Neural cell (in vitro differentiated cells): ENCODE results near the gene CCDC40. TPM values are rescaled to one million over a fixed set of nuclear protein-coding genes. Genes with fewer than 3 reads are reported as not detected.

Source experiments
- H2AFZ ChIP-seq: fragments of 200-600, 300-800 bp; sonication (generic), shearing (Covaris generic); 2 replicates; pipeline ENCODE4 v1.6.0; 2014; ENCODE audit warnings: low read depth, mild to moderate bottlenecking, antibody characterized with exemption, low read length, moderate library complexity
- H3F3A ChIP-seq: fragments of 200-600 bp; shearing (Covaris generic); 2 replicates; pipeline ENCODE4 v1.6.1; 2016; ENCODE audit warnings: mild to moderate bottlenecking, moderate library complexity, mixed read lengths, antibody characterized with exemption, low read length; ENCODE audit not compliant: insufficient read depth, poor library complexity, severe bottlenecking
- H3K27ac ChIP-seq: fragments of 200-600, 300-800 bp; sonication (generic), shearing (Covaris generic); 2 replicates; pipeline ENCODE4 v1.5.1; 2014; ENCODE audit warnings: mild to moderate bottlenecking, low read length, moderate library complexity
- H3K27me3 ChIP-seq: fragments of 300-800, 200-600 bp; sonication (generic), shearing (Covaris generic); 2 replicates; pipeline ENCODE4 v1.6.0; 2014; ENCODE audit warnings: mild to moderate bottlenecking, low read depth, low read length, moderate library complexity; ENCODE audit not compliant: insufficient read depth
- H3K36me3 ChIP-seq: fragments of 300-800, 200-600 bp; sonication (generic), shearing (Covaris generic); 2 replicates; pipeline ENCODE4 v1.5.1; 2014; ENCODE audit warnings: mild to moderate bottlenecking, antibody characterized with exemption, low read length, moderate library complexity; ENCODE audit not compliant: insufficient read depth
- H3K4me2 ChIP-seq: fragments of 300-800, 200-600 bp; sonication (generic), shearing (Covaris generic); 2 replicates; pipeline ENCODE4 v1.6.0; 2014; ENCODE audit warnings: mild to moderate bottlenecking, low read length
- H3K4me3 ChIP-seq: fragments of 300-800, 200-600 bp; sonication (generic), shearing (Covaris generic); 2 replicates; pipeline ENCODE4 v1.5.1; 2014; ENCODE audit warnings: mild to moderate bottlenecking, low read length, moderate library complexity
- H3K79me2 ChIP-seq: fragments of 200-600 bp; shearing (Covaris generic); replicated peaks from 2 replicates; pipeline ENCODE4 v1.6.0; 2014; ENCODE audit warnings: mild to moderate bottlenecking, low read length, moderate library complexity; ENCODE audit not compliant: insufficient read depth
- H3K9ac ChIP-seq: fragments of 300-800, 200-600 bp; sonication (generic), shearing (Covaris generic); 2 replicates; pipeline ENCODE4 v1.6.1; 2016; ENCODE audit warnings: mild to moderate bottlenecking, low read length, mixed read lengths
- H3K9me2 ChIP-seq: fragments of 200-600 bp; shearing (Covaris generic); 2 replicates; pipeline ENCODE4 v1.6.1; 2016; ENCODE audit warnings: mild to moderate bottlenecking, low read length, mixed read lengths; ENCODE audit not compliant: insufficient read depth
- H3K9me3 ChIP-seq: fragments of 200-600, 300-800 bp; sonication (generic), shearing (Covaris generic); 2 replicates; pipeline ENCODE4 v1.6.1; 2016; ENCODE audit warnings: mild to moderate bottlenecking, mixed run types, low read length, moderate library complexity, mixed read lengths
- H4K20me1 ChIP-seq: fragments of 200-600 bp; shearing (Covaris generic); 2 replicates; pipeline ENCODE4 v1.6.1; 2016; ENCODE audit warnings: mild to moderate bottlenecking, mixed run types; ENCODE audit not compliant: insufficient read depth
- EP300 ChIP-seq: fragments of 450-650 bp; conservative IDR thresholded peaks from 2 replicates; pipeline ENCODE4 v1.6.1; 2014; ENCODE audit warnings: antibody characterized with exemption, mild to moderate bottlenecking, moderate library complexity; ENCODE audit not compliant: poor library complexity, severe bottlenecking
- EZH2 ChIP-seq: fragments of 200-600, 300-800 bp; shearing (Covaris generic), sonication (generic); IDR thresholded peaks from 2 replicates; pipeline ENCODE4 v1.6.1; 2014; ENCODE audit warnings: antibody characterized with exemption, low read length, borderline replicate concordance, mild to moderate bottlenecking; ENCODE audit not compliant: insufficient read depth, poor library complexity, severe bottlenecking
- MXI1 ChIP-seq: fragments of 450-650 bp; conservative IDR thresholded peaks from 2 replicates; pipeline ENCODE4 v1.6.1; 2014; ENCODE audit warnings: antibody characterized with exemption, mild to moderate bottlenecking; ENCODE audit not compliant: poor library complexity, severe bottlenecking
- POLR2AphosphoS5 ChIP-seq: IDR thresholded peaks from 2 replicates; pipeline ENCODE4 v1.6.1; 2012
- RAD21 ChIP-seq: fragments of 450-650 bp; conservative IDR thresholded peaks from 2 replicates; pipeline ENCODE4 v1.6.1; 2014; ENCODE audit warnings: antibody characterized with exemption, mild to moderate bottlenecking, moderate library complexity
- SMC3 ChIP-seq: fragments of 450-650 bp; conservative IDR thresholded peaks from 2 replicates; pipeline ENCODE4 v1.6.1; 2014; ENCODE audit warnings: antibody characterized with exemption, mild to moderate bottlenecking, moderate library complexity; ENCODE audit not compliant: poor library complexity
- TAF1 ChIP-seq: IDR thresholded peaks from 2 replicates; pipeline ENCODE4 v1.6.1; 2012; ENCODE audit warnings: low read depth
- polyA plus RNA-seq: library from polyadenylated mRNA; depleted of rRNA; stranded (reverse); fragments of >200 nt; gene quantifications from 2 replicates; pipeline ENCODE4 v1.2.3, GENCODE V29; 2014
- TF ChIP-seq, protein P1 (sequence below): fragments of 450-650 bp; IDR thresholded peaks from 2 replicates; pipeline ENCODE4 v1.5.1; 2014; ENCODE audit warnings: antibody characterized with exemption, mild to moderate bottlenecking, moderate library complexity; ENCODE audit not compliant: poor library complexity, severe bottlenecking
- TF ChIP-seq, protein P2 (sequence below): IDR thresholded peaks from 2 replicates; pipeline ENCODE4 v1.6.1; 2012; ENCODE audit warnings: borderline replicate concordance

Gene CCDC40
- polyA plus RNA-seq, 1 donor from 2014 or later: 5.5 TPM

- Histone ChIP-seq H3K27me3 (no peaks in the 10 kb centered on the region), H3K4me2 (no peak overlapping the region), H3K4me3 (no peak overlapping the region)
Observed at GRCh38 chr17:79997011-79997660, 39.3 kb upstream of the CCDC40 start.

DNA sequence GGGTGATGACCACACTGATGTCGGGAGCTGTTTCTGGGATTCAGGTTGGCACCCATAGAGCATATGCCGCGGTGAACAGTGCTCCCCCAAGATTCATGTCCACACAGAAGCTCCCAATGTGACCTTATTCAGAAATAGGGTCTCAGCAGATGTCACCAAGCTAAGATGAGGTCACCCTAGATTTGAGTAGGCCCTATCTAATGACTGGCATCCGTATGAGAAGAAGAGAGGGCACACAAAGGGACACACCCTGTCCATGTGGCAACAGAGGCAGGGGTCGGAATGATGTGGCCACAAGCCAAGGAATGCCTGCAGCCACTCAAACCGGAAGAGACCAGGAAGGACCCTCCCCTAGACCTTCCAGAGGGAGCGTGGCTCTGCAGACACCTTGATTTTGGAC is 36.3 kb upstream of the CCDC40 start:
- H3F3A ChIP-seq: no peaks in the 10 kb centered on the region
- no peak overlapping the region for H2AFZ ChIP-seq
- H3K9me3 ChIP-seq: no peaks in the 10 kb centered on the region
- no peak overlapping the region for H3K4me3 ChIP-seq
- H3K9me2 ChIP-seq: no peaks in the 10 kb centered on the region
- H3K9ac ChIP-seq: no peak overlapping the region
- TF ChIP-seq SMC3 (no peak), POLR2AphosphoS5 (no peak), EP300 (no peak), TAF1 (no peak), MXI1 (no peak), EZH2 (no peak), RAD21 (no peak)
- TF ChIP-seq, protein P1, sequence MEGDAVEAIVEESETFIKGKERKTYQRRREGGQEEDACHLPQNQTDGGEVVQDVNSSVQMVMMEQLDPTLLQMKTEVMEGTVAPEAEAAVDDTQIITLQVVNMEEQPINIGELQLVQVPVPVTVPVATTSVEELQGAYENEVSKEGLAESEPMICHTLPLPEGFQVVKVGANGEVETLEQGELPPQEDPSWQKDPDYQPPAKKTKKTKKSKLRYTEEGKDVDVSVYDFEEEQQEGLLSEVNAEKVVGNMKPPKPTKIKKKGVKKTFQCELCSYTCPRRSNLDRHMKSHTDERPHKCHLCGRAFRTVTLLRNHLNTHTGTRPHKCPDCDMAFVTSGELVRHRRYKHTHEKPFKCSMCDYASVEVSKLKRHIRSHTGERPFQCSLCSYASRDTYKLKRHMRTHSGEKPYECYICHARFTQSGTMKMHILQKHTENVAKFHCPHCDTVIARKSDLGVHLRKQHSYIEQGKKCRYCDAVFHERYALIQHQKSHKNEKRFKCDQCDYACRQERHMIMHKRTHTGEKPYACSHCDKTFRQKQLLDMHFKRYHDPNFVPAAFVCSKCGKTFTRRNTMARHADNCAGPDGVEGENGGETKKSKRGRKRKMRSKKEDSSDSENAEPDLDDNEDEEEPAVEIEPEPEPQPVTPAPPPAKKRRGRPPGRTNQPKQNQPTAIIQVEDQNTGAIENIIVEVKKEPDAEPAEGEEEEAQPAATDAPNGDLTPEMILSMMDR: no peak
- TF ChIP-seq, protein P2, sequence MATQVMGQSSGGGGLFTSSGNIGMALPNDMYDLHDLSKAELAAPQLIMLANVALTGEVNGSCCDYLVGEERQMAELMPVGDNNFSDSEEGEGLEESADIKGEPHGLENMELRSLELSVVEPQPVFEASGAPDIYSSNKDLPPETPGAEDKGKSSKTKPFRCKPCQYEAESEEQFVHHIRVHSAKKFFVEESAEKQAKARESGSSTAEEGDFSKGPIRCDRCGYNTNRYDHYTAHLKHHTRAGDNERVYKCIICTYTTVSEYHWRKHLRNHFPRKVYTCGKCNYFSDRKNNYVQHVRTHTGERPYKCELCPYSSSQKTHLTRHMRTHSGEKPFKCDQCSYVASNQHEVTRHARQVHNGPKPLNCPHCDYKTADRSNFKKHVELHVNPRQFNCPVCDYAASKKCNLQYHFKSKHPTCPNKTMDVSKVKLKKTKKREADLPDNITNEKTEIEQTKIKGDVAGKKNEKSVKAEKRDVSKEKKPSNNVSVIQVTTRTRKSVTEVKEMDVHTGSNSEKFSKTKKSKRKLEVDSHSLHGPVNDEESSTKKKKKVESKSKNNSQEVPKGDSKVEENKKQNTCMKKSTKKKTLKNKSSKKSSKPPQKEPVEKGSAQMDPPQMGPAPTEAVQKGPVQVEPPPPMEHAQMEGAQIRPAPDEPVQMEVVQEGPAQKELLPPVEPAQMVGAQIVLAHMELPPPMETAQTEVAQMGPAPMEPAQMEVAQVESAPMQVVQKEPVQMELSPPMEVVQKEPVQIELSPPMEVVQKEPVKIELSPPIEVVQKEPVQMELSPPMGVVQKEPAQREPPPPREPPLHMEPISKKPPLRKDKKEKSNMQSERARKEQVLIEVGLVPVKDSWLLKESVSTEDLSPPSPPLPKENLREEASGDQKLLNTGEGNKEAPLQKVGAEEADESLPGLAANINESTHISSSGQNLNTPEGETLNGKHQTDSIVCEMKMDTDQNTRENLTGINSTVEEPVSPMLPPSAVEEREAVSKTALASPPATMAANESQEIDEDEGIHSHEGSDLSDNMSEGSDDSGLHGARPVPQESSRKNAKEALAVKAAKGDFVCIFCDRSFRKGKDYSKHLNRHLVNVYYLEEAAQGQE: no peak
- no peaks in the 10 kb centered on the region for H3K36me3 ChIP-seq
- no peaks in the 10 kb centered on the region for H4K20me1 ChIP-seq
- H3K27ac ChIP-seq: no peak overlapping the region
- no peaks in the 10 kb centered on the region for H3K27me3 ChIP-seq
- no peaks in the 10 kb centered on the region for H3K79me2 ChIP-seq
- H3K4me2 ChIP-seq: no peak overlapping the region

More at GRCh38 chr17:79997011-79997660, 39.3 kb upstream of the CCDC40 start:
- H3K9ac ChIP-seq: no peak overlapping the region
- H4K20me1 ChIP-seq: no peaks in the 10 kb centered on the region
- TF ChIP-seq MXI1 (no peak), RAD21 (no peak), EP300 (no peak), POLR2AphosphoS5 (no peak), SMC3 (no peak), TAF1 (no peak), EZH2 (no peak)
- TF ChIP-seq, protein P1: no peak
- TF ChIP-seq, protein P2: no peak
- H3K79me2 ChIP-seq: no peaks in the 10 kb centered on the region
- no peak overlapping the region for H2AFZ ChIP-seq
- H3K9me2 ChIP-seq: no peaks in the 10 kb centered on the region
- H3F3A ChIP-seq: no peaks in the 10 kb centered on the region
- no peaks in the 10 kb centered on the region for H3K36me3 ChIP-seq
- no peaks in the 10 kb centered on the region for H3K9me3 ChIP-seq
- H3K27ac ChIP-seq: no peak overlapping the region
